DMS153 (cell line): ENCODE results near the gene MELTF.
A peak's percentile ranks its signal among the peaks of the same experiment; 100 is the strongest.

Experiments used
- DNase-seq: peaks from one replicate; lab custom pipeline; 2025; lab: John Stamatoyannopoulos, UW

MELTF gene

GRCh38 chr3:196968233-196969133, 61.1 kb downstream of the MELTF start, which contains the start of gene PIGZ:
TSS of gene PIGZ (minus strand) at chr3:196968833. CDS start at chr3:196952031, 16,802 bp downstream.
- DNase-seq = no peak

- DNase-seq = no peak
Measured at GRCh38 chr3:196967412-196968232, 62.0 kb downstream of the MELTF start.

DNA sequence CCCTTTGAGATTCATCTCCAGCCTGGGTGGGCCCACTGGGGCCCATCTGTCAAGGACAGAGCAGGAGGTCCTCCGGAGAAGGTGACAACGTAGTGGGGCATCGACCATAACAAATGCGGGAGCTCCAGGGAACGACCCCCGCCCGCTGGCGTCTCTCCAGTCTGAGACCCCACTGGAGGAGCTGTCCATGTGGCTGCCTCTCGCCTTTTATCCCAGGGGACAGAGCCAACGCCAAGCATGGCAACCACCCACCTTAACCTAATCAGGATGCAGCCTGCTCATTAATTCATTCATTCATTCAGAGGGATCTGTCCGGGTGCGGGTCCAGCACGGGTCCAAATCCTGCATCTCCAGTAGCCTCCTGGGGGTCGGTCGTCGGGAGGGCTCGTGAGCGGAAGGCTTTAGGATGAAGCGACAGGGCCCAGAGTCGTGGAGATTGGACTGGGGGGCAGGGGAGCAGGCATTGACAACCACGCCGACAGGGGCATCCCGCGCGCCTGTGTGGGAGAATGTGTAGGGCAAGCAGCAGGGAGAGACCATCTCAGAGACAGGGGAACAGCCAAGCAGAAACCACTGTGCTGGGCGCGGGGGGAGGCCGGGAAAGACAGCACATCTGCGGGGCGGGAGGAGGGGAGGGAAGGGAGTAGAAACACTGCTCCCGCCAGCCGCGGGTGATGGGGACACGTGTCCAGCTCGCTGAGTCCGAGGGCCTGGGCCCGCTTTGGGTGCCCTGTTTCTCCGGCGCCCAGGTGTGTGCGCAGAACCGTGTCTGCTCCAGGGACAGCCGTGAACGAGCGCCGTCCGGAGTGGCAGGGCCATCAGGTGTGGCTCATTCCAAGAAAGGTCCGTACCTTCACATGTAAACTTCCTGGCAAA, 62.9 kb downstream of the MELTF start:
- no peak for DNase-seq

DNA sequence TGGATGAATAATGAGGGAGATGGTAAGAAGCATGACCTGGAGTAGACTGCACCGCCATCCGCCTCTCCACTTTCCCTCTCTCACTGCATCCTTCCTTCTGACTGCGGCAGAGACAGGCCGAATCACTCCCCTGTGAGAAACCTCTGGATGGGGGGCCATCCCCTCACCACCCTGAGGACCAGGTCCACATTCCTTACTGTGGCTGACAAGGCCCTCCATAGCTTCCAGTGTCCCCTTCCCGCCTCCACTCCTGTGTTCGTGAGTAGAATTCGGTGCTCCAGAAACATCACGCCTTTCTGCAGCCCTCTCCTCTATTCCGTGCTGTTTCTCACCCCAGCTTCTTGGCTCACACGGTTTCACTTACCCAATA, 63.8 kb downstream of the MELTF start:
- DNase-seq = no peak

DNA sequence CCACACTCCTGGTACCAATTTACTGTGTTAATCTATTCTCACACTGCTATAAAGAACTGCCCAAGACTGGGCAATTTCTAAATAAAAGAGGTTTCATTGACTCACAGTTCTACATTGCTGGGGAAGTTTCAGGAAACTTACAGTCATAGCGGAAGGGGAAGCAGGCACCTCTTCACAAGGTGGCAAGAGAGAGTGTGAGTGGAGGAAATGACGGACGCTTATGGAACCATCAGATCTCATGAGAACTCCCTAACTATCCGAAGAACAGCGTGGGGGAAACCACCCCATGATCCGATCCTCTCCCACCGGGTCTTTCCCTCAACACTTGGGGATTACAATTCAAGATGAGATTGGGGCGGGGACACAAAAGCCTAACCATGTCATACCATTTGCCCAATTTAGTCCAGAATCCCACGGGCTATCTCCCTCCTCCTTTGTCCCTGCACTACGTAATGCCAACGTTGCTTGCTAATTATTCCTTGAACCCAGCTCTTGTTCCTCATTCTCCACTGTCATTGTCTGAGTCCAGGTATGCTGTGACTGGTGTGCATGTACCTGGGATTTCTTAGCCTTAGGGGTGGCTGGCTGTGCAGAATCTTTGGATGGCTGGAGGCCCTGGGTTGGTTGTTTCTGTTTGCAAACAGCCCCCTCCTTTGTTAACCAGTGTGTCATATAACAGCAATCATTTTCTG, 64.4 kb downstream of the MELTF start:
- DNase-seq = no peak

DNA sequence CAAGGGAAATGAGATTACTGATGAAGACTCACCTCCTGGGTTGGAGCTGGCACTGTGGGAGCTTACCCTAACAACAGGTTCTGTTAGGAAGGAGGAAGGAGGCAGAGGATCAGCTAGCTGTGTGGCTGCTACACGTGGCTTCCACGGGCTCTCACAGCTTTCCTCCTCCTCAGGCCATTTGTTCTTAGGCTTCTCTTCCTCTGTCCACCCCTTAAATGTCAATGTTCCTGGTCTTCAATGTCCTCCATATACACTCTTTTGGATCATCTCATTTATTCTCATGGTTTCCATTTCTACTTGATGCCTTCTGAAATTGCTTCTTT, 66.0 kb downstream of the MELTF start:
- DNase-seq = no peak

GRCh38 chr3:196962930-196963630, 66.5 kb downstream of the MELTF start:
- no peak for DNase-seq

DNA sequence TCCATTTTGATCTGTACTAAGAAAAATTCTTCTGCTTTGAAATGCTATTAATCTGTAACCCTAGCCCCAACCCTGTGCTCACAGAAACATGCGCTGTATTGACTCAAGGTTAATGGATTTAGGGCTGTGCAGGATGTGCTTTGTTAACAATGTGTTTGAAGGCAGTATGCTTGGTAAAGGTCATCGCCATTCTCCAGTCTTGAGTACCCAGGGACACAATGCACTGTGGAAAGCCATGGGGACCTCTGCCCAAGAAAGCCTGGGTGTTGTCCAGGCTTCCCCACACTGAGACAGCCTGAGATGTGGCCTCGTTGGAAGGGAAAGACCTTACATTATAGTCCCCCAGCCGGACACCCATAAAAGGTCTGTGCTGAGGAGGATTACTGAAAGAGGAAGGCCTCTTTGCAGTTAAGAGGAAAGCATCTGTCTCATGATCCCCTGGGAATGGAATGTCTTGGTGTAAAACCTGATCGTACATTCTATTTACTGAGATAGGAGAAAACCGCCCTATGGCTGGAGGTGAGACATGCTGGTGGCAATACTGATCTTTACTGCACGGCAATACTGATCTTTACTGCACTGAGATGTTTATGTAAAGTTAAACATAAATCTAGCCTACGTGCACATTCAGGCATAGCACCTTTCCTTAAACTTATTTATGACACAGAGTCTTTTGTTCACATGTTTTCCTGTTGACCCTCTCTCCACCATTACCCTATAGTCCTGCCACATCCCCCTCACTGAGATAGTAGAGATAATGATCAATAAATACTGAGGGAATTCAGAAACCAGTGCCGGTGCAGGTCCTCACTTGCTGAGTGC, 67.3 kb downstream of the MELTF start:
- peak; percentile 69 for DNase-seq

GRCh38 chr3:196954832-196955231, 74.8 kb downstream of the MELTF start:
- DNase-seq = no peak
